DND-41 (cell line): ENCODE results near the gene ABCC10.

Experiments
- EZH2 ChIP-seq: IDR thresholded peaks from 3 replicates; pipeline ENCODE4 v1.6.1; 2012; ENCODE audit warnings: borderline replicate concordance, low read depth, mild to moderate bottlenecking, moderate library complexity, low read length, inconsistent platforms; ENCODE audit not compliant: severe bottlenecking
- TF ChIP-seq, protein P1 (sequence below): IDR thresholded peaks from 2 replicates; pipeline ENCODE4 v1.5.1; 2012; ENCODE audit warnings: borderline replicate concordance, low read length, moderate library complexity, mild to moderate bottlenecking; ENCODE audit not compliant: poor library complexity, severe bottlenecking; ENCODE audit errors: extremely low read depth

- TF ChIP-seq, protein P1, sequence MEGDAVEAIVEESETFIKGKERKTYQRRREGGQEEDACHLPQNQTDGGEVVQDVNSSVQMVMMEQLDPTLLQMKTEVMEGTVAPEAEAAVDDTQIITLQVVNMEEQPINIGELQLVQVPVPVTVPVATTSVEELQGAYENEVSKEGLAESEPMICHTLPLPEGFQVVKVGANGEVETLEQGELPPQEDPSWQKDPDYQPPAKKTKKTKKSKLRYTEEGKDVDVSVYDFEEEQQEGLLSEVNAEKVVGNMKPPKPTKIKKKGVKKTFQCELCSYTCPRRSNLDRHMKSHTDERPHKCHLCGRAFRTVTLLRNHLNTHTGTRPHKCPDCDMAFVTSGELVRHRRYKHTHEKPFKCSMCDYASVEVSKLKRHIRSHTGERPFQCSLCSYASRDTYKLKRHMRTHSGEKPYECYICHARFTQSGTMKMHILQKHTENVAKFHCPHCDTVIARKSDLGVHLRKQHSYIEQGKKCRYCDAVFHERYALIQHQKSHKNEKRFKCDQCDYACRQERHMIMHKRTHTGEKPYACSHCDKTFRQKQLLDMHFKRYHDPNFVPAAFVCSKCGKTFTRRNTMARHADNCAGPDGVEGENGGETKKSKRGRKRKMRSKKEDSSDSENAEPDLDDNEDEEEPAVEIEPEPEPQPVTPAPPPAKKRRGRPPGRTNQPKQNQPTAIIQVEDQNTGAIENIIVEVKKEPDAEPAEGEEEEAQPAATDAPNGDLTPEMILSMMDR, result no peak
- TF ChIP-seq EZH2, result no peak
These were observed 40.9 kb downstream of the ABCC10 start for GRCh38 chr6:43468240-43468639.
